Measurements from ENCODE around the gene WWOX.

WWOX gene

GRCh38 chr16:79211586-79211985 lies 1112.1 kb downstream of the WWOX start:
- no peak for TF ChIP-seq PATZ1 (CRISPR knock-in tag; IDR thresholded peaks at IDR 0.05; ENCODE audit: borderline replicate concordance)
- no peak for TF ChIP-seq CREB5 (CRISPR knock-in tag; IDR thresholded peaks at IDR 0.05; ENCODE audit: low read depth)
- TF ChIP-seq RARB (CRISPR knock-in tag; IDR thresholded peaks at IDR 0.05) = no peak
- TF ChIP-seq CSDC2 (CRISPR knock-in tag; IDR thresholded peaks at IDR 0.05) = no peak
- no peak for TF ChIP-seq ESRRG (CRISPR knock-in tag; IDR thresholded peaks at IDR 0.05)
- TF ChIP-seq ZNF70 (CRISPR knock-in tag; IDR thresholded peaks at IDR 0.05) = no peak
- TF ChIP-seq ZNF8 (CRISPR knock-in tag; IDR thresholded peaks at IDR 0.05) = no peak
- no peak for TF ChIP-seq BACH2 (CRISPR knock-in tag; IDR thresholded peaks at IDR 0.05; ENCODE audit: borderline replicate concordance)
- TF ChIP-seq TCF4 (CRISPR knock-in tag; IDR thresholded peaks at IDR 0.05; ENCODE audit: borderline replicate concordance) = no peak
- no peak for TF ChIP-seq SNAI2 (CRISPR knock-in tag; IDR thresholded peaks at IDR 0.05)
- no peak for TF ChIP-seq GLIS3 (CRISPR knock-in tag; IDR thresholded peaks at IDR 0.05)
- TF ChIP-seq ZNF565 (CRISPR knock-in tag; conservative IDR thresholded peaks at IDR 0.05; ENCODE audit: low read depth) = no peak
- TF ChIP-seq ISL1 (CRISPR knock-in tag; IDR thresholded peaks at IDR 0.05) = no peak
- TF ChIP-seq TOX (CRISPR knock-in tag; IDR thresholded peaks at IDR 0.05; ENCODE audit: borderline replicate concordance) = no peak
- TF ChIP-seq CSRNP3 (CRISPR knock-in tag; IDR thresholded peaks at IDR 0.05) = no peak
- no peak for TF ChIP-seq PPARA (CRISPR knock-in tag; IDR thresholded peaks at IDR 0.05; ENCODE audit: borderline replicate concordance)
- no peak for TF ChIP-seq ZFP30 (CRISPR knock-in tag; IDR thresholded peaks at IDR 0.05)
- no peak for TF ChIP-seq OSR1 (CRISPR knock-in tag; IDR thresholded peaks at IDR 0.05)
- TF ChIP-seq ARNTL (CRISPR knock-in tag; IDR thresholded peaks at IDR 0.05; ENCODE audit: borderline replicate concordance, low read depth) = no peak
- no peak for ATAC-seq

- no peak for ATAC-seq
- TF ChIP-seq ZNF8 (CRISPR knock-in tag; IDR thresholded peaks at IDR 0.05) = no peak
- TF ChIP-seq ZNF70 (CRISPR knock-in tag; IDR thresholded peaks at IDR 0.05) = no peak
These were observed 1112.8 kb downstream of the WWOX start for GRCh38 chr16:79212114-79212791.

- no peak for ATAC-seq
- TF ChIP-seq ESRRG (CRISPR knock-in tag; IDR thresholded peaks at IDR 0.05) (no peak), POU6F1 (CRISPR knock-in tag; IDR thresholded peaks at IDR 0.05; ENCODE audit: borderline replicate concordance, low read depth) (no peak), ZFP3 (CRISPR knock-in tag; IDR thresholded peaks at IDR 0.05) (no peak)
These were observed 1113.8 kb downstream of the WWOX start for GRCh38 chr16:79213214-79213613.

- no peak for ATAC-seq
- TF ChIP-seq TSHZ2 (CRISPR knock-in tag; IDR thresholded peaks at IDR 0.05) (no peak), ZNF565 (CRISPR knock-in tag; conservative IDR thresholded peaks at IDR 0.05; ENCODE audit: low read depth) (no peak), CREB5 (CRISPR knock-in tag; IDR thresholded peaks at IDR 0.05; ENCODE audit: low read depth) (no peak), ZC3H10 (CRISPR knock-in tag; IDR thresholded peaks at IDR 0.05) (no peak), BACH2 (CRISPR knock-in tag; IDR thresholded peaks at IDR 0.05; ENCODE audit: borderline replicate concordance) (no peak), ARNTL (CRISPR knock-in tag; IDR thresholded peaks at IDR 0.05; ENCODE audit: borderline replicate concordance, low read depth) (no peak), CSRNP3 (CRISPR knock-in tag; IDR thresholded peaks at IDR 0.05) (no peak), ISL1 (CRISPR knock-in tag; IDR thresholded peaks at IDR 0.05) (no peak), RARB (CRISPR knock-in tag; IDR thresholded peaks at IDR 0.05) (no peak), ZFP30 (CRISPR knock-in tag; IDR thresholded peaks at IDR 0.05) (no peak), OSR1 (CRISPR knock-in tag; IDR thresholded peaks at IDR 0.05) (no peak)
These were observed 1115.8 kb downstream of the WWOX start for GRCh38 chr16:79215289-79215688.

Measured in SK-N-SH treated with all-trans-retinoic acid at 6 μM for 48 hours (cell line).